Measurements from ENCODE around the gene ACADSB.

GRCh38 chr10:122966879-122967278 is 41.9 kb upstream of the ACADSB start:
- TF ChIP-seq CTCF (IDR thresholded peaks at IDR 0.05), result no peak
- TF ChIP-seq POLR2A (IDR thresholded peaks at IDR 0.05), result no peak
